Measurements from ENCODE around the gene PRR14L. TPM values are rescaled to one million over a fixed set of nuclear protein-coding genes. Genes with fewer than 3 reads are reported as not detected.
"Not testable (repeated sequence)": the region's sequence is repeated elsewhere in the genome, so short reads cannot be mapped to it uniquely, and the experiment has no call there.

The PRR14L gene
- 74.9 and 77.0 TPM in 2 replicates for total RNA-seq
- long read RNA-seq, transcript PRR14L-206 (3 exons, 718 nt), result major isoform, 11 of 89 reads
- long read RNA-seq, partial matches to known transcripts, result 49 of 89 reads
- long read RNA-seq, other reads (novel, unspliced or antisense), result 29 of 89 reads

GRCh38 chr22:31749636-31750364 is at the start of gene PRR14L:
PRR14L (minus strand) TSS chr22:31750132; CDS start chr22:31738860, 11,272 bp downstream.
- Mint-ChIP-seq H3K36me3 (ENCODE audit: low read depth) (no peaks in the 10 kb centered on the region), H3K9me3 (no peaks in the 10 kb centered on the region), H3K4me1 (peaks cover 58% of the 10 kb centered on the region), H3K27me3 (ENCODE audit: low read depth) (no peaks in the 10 kb centered on the region), H3K4me3 (peak within 1 kb of the TSS; percentile 92), H3K27ac (ENCODE audit: unreplicated experiment) (peak within 1 kb of the TSS; percentile 91)
- DNase-seq (ENCODE audit: low read depth, low spot score), result peak; percentile 100
- no peak for TF ChIP-seq CTCF (conservative IDR thresholded peaks at IDR 0.05)

- not testable (repeated sequence) for H3K9me3 Mint-ChIP-seq; H3K27ac Mint-ChIP-seq (ENCODE audit: unreplicated experiment); H3K4me1 Mint-ChIP-seq; H3K27me3 Mint-ChIP-seq (ENCODE audit: low read depth); H3K4me3 Mint-ChIP-seq; DNase-seq (ENCODE audit: low read depth, low spot score)
- H3K36me3 Mint-ChIP-seq (ENCODE audit: low read depth), result peaks cover 19% of the 10 kb centered on the region
Observed at GRCh38 chr22:31799358-31799757, 49.4 kb upstream of the PRR14L start.

- TF ChIP-seq CTCF (conservative IDR thresholded peaks at IDR 0.05), result no peak
- no peak for DNase-seq (ENCODE audit: low read depth, low spot score)
- Mint-ChIP-seq H3K4me1 (no peaks in the 10 kb centered on the region), H3K27me3 (ENCODE audit: low read depth) (no peaks in the 10 kb centered on the region), H3K4me3 (no peak overlapping the region), H3K36me3 (ENCODE audit: low read depth) (peaks cover 2% of the 10 kb centered on the region), H3K9me3 (no peaks in the 10 kb centered on the region), H3K27ac (ENCODE audit: unreplicated experiment) (no peak overlapping the region)
Observed at GRCh38 chr22:31790240-31790639, 40.3 kb upstream of the PRR14L start.

- DNase-seq (ENCODE audit: low read depth, low spot score), result no peak
- Mint-ChIP-seq H3K9me3 (no peaks in the 10 kb centered on the region), H3K27me3 (ENCODE audit: low read depth) (no peaks in the 10 kb centered on the region), H3K4me3 (no peak overlapping the region), H3K36me3 (ENCODE audit: low read depth) (peaks cover 2% of the 10 kb centered on the region), H3K4me1 (no peaks in the 10 kb centered on the region), H3K27ac (ENCODE audit: unreplicated experiment) (no peak overlapping the region)
- no peak for TF ChIP-seq CTCF (conservative IDR thresholded peaks at IDR 0.05)
Observed at GRCh38 chr22:31789803-31790202, 39.9 kb upstream of the PRR14L start.

- no peak for TF ChIP-seq CTCF (conservative IDR thresholded peaks at IDR 0.05)
- Mint-ChIP-seq H3K27me3 (ENCODE audit: low read depth) (no peaks in the 10 kb centered on the region), H3K4me1 (no peaks in the 10 kb centered on the region), H3K4me3 (no peak overlapping the region), H3K36me3 (ENCODE audit: low read depth) (peaks cover 11% of the 10 kb centered on the region), H3K27ac (ENCODE audit: unreplicated experiment) (no peak overlapping the region), H3K9me3 (no peaks in the 10 kb centered on the region)
- DNase-seq (ENCODE audit: low read depth, low spot score), result no peak
Observed at GRCh38 chr22:31776231-31776630, 26.3 kb upstream of the PRR14L start.

- no peaks in the 10 kb centered on the region for H3K4me1 Mint-ChIP-seq
- no peaks in the 10 kb centered on the region for H3K9me3 Mint-ChIP-seq
- peaks cover 5% of the 10 kb centered on the region for H3K36me3 Mint-ChIP-seq (ENCODE audit: low read depth)
- H3K4me3 Mint-ChIP-seq, result no peak overlapping the region
- TF ChIP-seq CTCF (conservative IDR thresholded peaks at IDR 0.05), result no peak
- H3K27me3 Mint-ChIP-seq (ENCODE audit: low read depth), result no peaks in the 10 kb centered on the region
- H3K27ac Mint-ChIP-seq (ENCODE audit: unreplicated experiment), result no peak overlapping the region
- DNase-seq (ENCODE audit: low read depth, low spot score), result no peak
Observed at GRCh38 chr22:31773416-31773815, 23.5 kb upstream of the PRR14L start.

Data from neural crest cell (in vitro differentiated cells).